ENCODE measurements around the gene DHX35. TPM values are rescaled to one million over a fixed set of nuclear protein-coding genes. Genes with fewer than 3 reads are reported as not detected.
A peak's percentile ranks its signal among the peaks of the same experiment; 100 is the strongest.

The DHX35 gene
- total and polyA plus RNA-seq, 2 experiments from 2014 or later, result 8.3 to 25.9 TPM

GRCh38 chr20:38987777-38988176 is 25.6 kb downstream of the DHX35 start:
- Histone ChIP-seq H3K27me3 (ENCODE audit: insufficient read depth) (no peaks in the 10 kb centered on the region), H4K20me1 (replicated peaks; ENCODE audit: insufficient read depth) (peaks cover 7% of the 10 kb centered on the region; the same call in 1 of the 2 replicates), H3K36me3 (ENCODE audit: insufficient read depth) (peaks cover 3% of the 10 kb centered on the region; the same call in 1 of the 2 replicates), H2AFZ (no peak overlapping the region), H3K27ac (ENCODE audit: low read depth) (0 out of 2 replicates have a peak overlapping the region, but pooled peaks have one; percentile 47), H3K4me2 (peak overlapping the region; percentile 7; the same call in 1 of the 2 replicates), H3K79me2 (replicated peaks; ENCODE audit: insufficient read depth) (peaks cover 3% of the 10 kb centered on the region), H3K4me1 (ENCODE audit: insufficient read depth) (peaks cover 7% of the 10 kb centered on the region), H3K9me2 (ENCODE audit: insufficient read depth) (no peaks in the 10 kb centered on the region), H3F3A (replicated peaks; ENCODE audit: low read depth) (no peaks in the 10 kb centered on the region), H3K4me3 (0 out of 2 replicates have a peak overlapping the region, but pooled peaks have one; percentile 9)
- Mint-ChIP-seq H3K9me3 (no peaks in the 10 kb centered on the region), H3K27me3 (ENCODE audit: insufficient read depth, low read depth, poor library complexity) (no peaks in the 10 kb centered on the region), H3K4me1 (peaks cover 10% of the 10 kb centered on the region; the same call in 2 of the 3 replicates), H3K27ac (peak overlapping the region; percentile 21; the same call in 1 of the 2 replicates), H3K36me3 (ENCODE audit: low read depth) (peaks cover 33% of the 10 kb centered on the region), H3K4me3 (0 out of 3 replicates have a peak overlapping the region, but pooled peaks have one; percentile 11)
- ATAC-seq (peak; percentile 35; the same call in 1 of the 3 replicates), DNase-seq (ENCODE audit: low spot score) (peak; percentile 25)
- TF ChIP-seq CTCF (conservative IDR thresholded peaks at IDR 0.05; ENCODE audit: low read depth in 2 of 2) (no peak), REST (IDR thresholded peaks at IDR 0.05; ENCODE audit: unreplicated experiment) (no peak), EZH2 (IDR thresholded peaks at IDR 0.05; ENCODE audit: low read depth, unreplicated experiment) (no peak), POLR2AphosphoS5 (IDR thresholded peaks at IDR 0.05; ENCODE audit: low read depth) (no peak)

- ATAC-seq, result no peak
- no peaks in the 10 kb centered on the region for H3K27me3 Mint-ChIP-seq (ENCODE audit: insufficient read depth, low read depth, poor library complexity)
- no peak for TF ChIP-seq NANOG (IDR thresholded peaks at IDR 0.05; ENCODE audit: borderline replicate concordance)
- no peak for TF ChIP-seq ETS1 (IDR thresholded peaks at IDR 0.05)
- TF ChIP-seq ZNF331 (CRISPR knock-in tag; IDR thresholded peaks at IDR 0.05; ENCODE audit: low read depth), result no peak
- no peak for TF ChIP-seq ZNF462 (CRISPR knock-in tag; IDR thresholded peaks at IDR 0.05)
- TF ChIP-seq JUNB (IDR thresholded peaks at IDR 0.05; ENCODE audit: unreplicated experiment), result no peak
Observed at GRCh38 chr20:38990728-38991127, 28.6 kb downstream of the DHX35 start.

More at GRCh38 chr20:38990728-38991127, 28.6 kb downstream of the DHX35 start:
- H3K36me3 ChIP-seq (ENCODE audit: insufficient read depth), result peaks cover 8% of the 10 kb centered on the region
- no peaks in the 10 kb centered on the region for H3F3A ChIP-seq (replicated peaks; ENCODE audit: low read depth)
- no peak overlapping the region for H3K27ac Mint-ChIP-seq
- H3K27ac ChIP-seq (ENCODE audit: low read depth), result peak overlapping the region; percentile 67
- no peak overlapping the region for H2AFZ ChIP-seq
- no peaks in the 10 kb centered on the region for H3K27me3 ChIP-seq (ENCODE audit: insufficient read depth)
- peaks cover 3% of the 10 kb centered on the region; the same call in 1 of the 2 replicates for H4K20me1 ChIP-seq (replicated peaks; ENCODE audit: insufficient read depth)
- H3K4me1 Mint-ChIP-seq, result peaks cover 10% of the 10 kb centered on the region; the same call in 2 of the 3 replicates
- H3K36me3 Mint-ChIP-seq (ENCODE audit: low read depth), result peaks cover 40% of the 10 kb centered on the region
- peaks cover 3% of the 10 kb centered on the region; the same call in 1 of the 2 replicates for H3K79me2 ChIP-seq (replicated peaks; ENCODE audit: insufficient read depth)
- H3K9me2 ChIP-seq (ENCODE audit: insufficient read depth), result no peaks in the 10 kb centered on the region
- DNase-seq (ENCODE audit: low spot score), result no peak
- H3K4me1 ChIP-seq (ENCODE audit: insufficient read depth), result peaks cover 7% of the 10 kb centered on the region
- no peak overlapping the region for H3K4me3 ChIP-seq
- no peak overlapping the region for H3K4me2 ChIP-seq
- no peaks in the 10 kb centered on the region for H3K9me3 Mint-ChIP-seq
- no peak overlapping the region for H3K4me3 Mint-ChIP-seq
